T-cell (primary cell): Measurements from ENCODE around the gene SELENOI. TPM values are rescaled to one million over a fixed set of nuclear protein-coding genes. Genes with fewer than 3 reads are reported as not detected.

Experiments used
- ATAC-seq, 4 experiments: fragments of 200-7000 bp in 3 of 4; fragments of 150-1000 bp in 1 of 4; cut with Tn5 transposase; replicated peaks in 1 of 4; 1 replicate in 3 of 4; 2 replicates in 1 of 4; pipeline ENCODE4 v1.10.0; 2021; ENCODE audit warnings: moderate library complexity in 3 of 4, mild to moderate bottlenecking in 2 of 4, moderate number of reproducible peaks in 1 of 4
- CTCF ChIA-PET, 2 donors: fragments of 300-600 bp; sonication (Branson Sonifier 250); formaldehyde crosslinking; loops; one replicate each; lab custom pipeline; 2022; ENCODE audit warnings: antibody characterized with exemption in 2 of 2; lab: Charles Lee
- POLR2A ChIA-PET, 2 donors: fragments of 300-600 bp; sonication (Branson Sonifier 250); formaldehyde crosslinking; loops; one replicate each; lab custom pipeline; 2022; ENCODE audit warnings: antibody characterized with exemption in 2 of 2; lab: Charles Lee
- DNase-seq, 35 experiments: peaks; one replicate each; pipeline versions ENCODE4 v3.0.0 to v3.0.0-alpha.2; 2013 to 2023
- H3K27ac ChIP-seq: one replicate; pipeline ENCODE4 v1.5.1; 2013; ENCODE audit warnings: low read length
- H3K27me3 ChIP-seq, 2 experiments: replicated peaks in 1 of 2; 1 replicate in 1 of 2; 2 replicates in 1 of 2; pipeline versions ENCODE4 v1.6.1 to v1.7.0; 2013; ENCODE audit warnings: low read length in 1 of 2, mixed read lengths in 1 of 2; ENCODE audit not compliant: control insufficient read depth in 2 of 2, insufficient read depth in 2 of 2; ENCODE audit errors: extremely low read depth in 1 of 2
- H3K36me3 ChIP-seq, 2 donors: 1 replicate in 1 of 2; 2 replicates in 1 of 2; pipeline versions ENCODE4 v1.6.1 to v1.7.0; 2013; ENCODE audit warnings: low read length in 1 of 2; ENCODE audit not compliant: control insufficient read depth in 2 of 2, insufficient read depth in 1 of 2; ENCODE audit errors: extremely low read depth in 1 of 2
- H3K4me1 ChIP-seq, 2 experiments: 1 replicate in 1 of 2; 2 replicates in 1 of 2; pipeline versions ENCODE4 v1.6.1 to v1.7.0; 2013; ENCODE audit warnings: low read length in 2 of 2, mixed read lengths in 1 of 2; ENCODE audit not compliant: insufficient read depth in 2 of 2, control insufficient read depth in 1 of 2; ENCODE audit errors: extremely low read depth in 1 of 2
- H3K4me3 ChIP-seq, 2 donors: 1 replicate in 1 of 2; 2 replicates in 1 of 2; pipeline versions ENCODE4 v1.5.1 to v1.7.0; 2013; ENCODE audit warnings: mild to moderate bottlenecking in 2 of 2, low read length in 1 of 2, moderate library complexity in 1 of 2; ENCODE audit not compliant: control insufficient read depth in 1 of 2; ENCODE audit errors: extremely low read depth in 1 of 2
- H3K9me3 ChIP-seq: 2 replicates; pipeline ENCODE4 v1.7.0; 2013
- H3K27ac Mint-ChIP-seq, 2 donors: one replicate each; pipeline ENCODE4 v1.8.0; 2020 to 2021; ENCODE audit warnings: mild to moderate bottlenecking in 2 of 2, mixed read lengths in 2 of 2
- H3K27me3 Mint-ChIP-seq, 2 donors: one replicate each; pipeline ENCODE4 v1.8.0; 2021 to 2022; ENCODE audit warnings: mixed read lengths in 2 of 2
- H3K36me3 Mint-ChIP-seq: one replicate; pipeline ENCODE4 v1.8.0; 2021; ENCODE audit warnings: mixed read lengths
- H3K4me1 Mint-ChIP-seq, 3 donors: one replicate each; pipeline ENCODE4 v1.8.0; 2020 to 2022; ENCODE audit warnings: mixed read lengths in 3 of 3, mild to moderate bottlenecking in 1 of 3
- H3K4me3 Mint-ChIP-seq, 3 donors: one replicate each; pipeline ENCODE4 v1.8.0; 2020 to 2022; ENCODE audit warnings: mild to moderate bottlenecking in 3 of 3, mixed read lengths in 3 of 3, moderate library complexity in 3 of 3
- H3K9me3 Mint-ChIP-seq, 3 donors: one replicate each; pipeline ENCODE4 v1.8.0; 2020 to 2022; ENCODE audit warnings: mixed read lengths in 3 of 3
- WGBS: methylation state at CpG from one replicate; pipeline ENCODE4 v1.1.5; 2013; ENCODE audit warnings: missing lambda C conversion rate; ENCODE audit not compliant: insufficient coverage; 5-methylcytosine and 5-hydroxymethylcytosine counted together
- total RNA-seq, 35 experiments: library from RNA in 6 of 35; stranded (reverse) in 6 of 35; fragments of 120-200 nt in 1 of 35; gene quantifications; one replicate each; pipeline versions ENCODE4 v1.2.1 to v1.2.4 and lab custom pipeline; 2013 to 2026

Gene SELENOI
- total RNA-seq, 5 donors from 2014 or later (not counting 1 experiment from before 2014, with no cell fraction given), result 18.3 to 37.1 (median 22.0) TPM

GRCh38 chr2:26337298-26337697, 8.6 kb upstream of the SELENOI start:
- no peak for ATAC-seq
- POLR2A ChIA-PET, result no interaction called here
- H3K9me3 Mint-ChIP-seq, result no peaks in the 10 kb centered on the region
- no peak for DNase-seq
- no peaks in the 10 kb centered on the region for H3K36me3 ChIP-seq
- CTCF ChIA-PET, result no interaction called here
- H3K4me3 Mint-ChIP-seq, result no peak overlapping the region
- H3K27me3 Mint-ChIP-seq, result no peaks in the 10 kb centered on the region
- no peaks in the 10 kb centered on the region for H3K9me3 ChIP-seq
- H3K4me1 ChIP-seq, result no peaks in the 10 kb centered on the region
- no peak overlapping the region for H3K27ac Mint-ChIP-seq
- WGBS, result no CpG with 5 or more reads among the region's 2 CpGs
- no peak overlapping the region for H3K4me3 ChIP-seq
- peaks cover 0 to 2% (median 1%) of the 10 kb centered on the region in 3 donors for H3K4me1 Mint-ChIP-seq
- no peaks in the 10 kb centered on the region for H3K36me3 Mint-ChIP-seq
- no peak overlapping the region for H3K27ac ChIP-seq
- no peaks in the 10 kb centered on the region for H3K27me3 ChIP-seq

DNA sequence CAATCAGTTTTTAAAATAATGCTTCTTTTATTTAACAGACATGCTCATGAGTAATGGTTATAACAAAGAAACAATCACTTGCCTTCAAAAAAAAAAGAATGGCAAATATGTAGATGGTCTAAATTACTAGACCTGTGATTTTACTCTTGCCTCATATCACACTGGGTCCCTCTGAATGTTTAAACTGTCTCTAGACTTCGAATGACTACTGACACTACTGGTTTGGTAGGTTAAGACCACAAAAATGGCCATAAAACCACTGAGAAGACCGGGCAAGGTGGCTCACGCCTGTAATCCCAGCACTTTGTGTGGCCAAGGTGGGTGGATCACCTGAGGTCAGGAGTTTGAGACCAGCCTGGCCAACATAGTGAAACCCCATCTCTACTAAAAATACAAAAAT, 5.1 kb upstream of the SELENOI start:
- no peak overlapping the region for H3K4me3 Mint-ChIP-seq
- no peak overlapping the region for H3K27ac Mint-ChIP-seq
- ChIA-PET POLR2A (no interaction called here), CTCF (no interaction called here)
- DNase-seq (no peak), ATAC-seq (no peak)
- Histone ChIP-seq H3K27ac (no peak overlapping the region), H3K4me1 (peaks cover 6 to 12% of the 10 kb centered on the region in 2 experiments), H3K9me3 (no peaks in the 10 kb centered on the region), H3K36me3 (no peaks in the 10 kb centered on the region), H3K27me3 (no peaks in the 10 kb centered on the region), H3K4me3 (no peak overlapping the region)
- H3K4me1 Mint-ChIP-seq, result peaks cover 15 to 19% (median 19%) of the 10 kb centered on the region in 3 donors
- WGBS, result no CpG with 5 or more reads among the region's 3 CpGs
- H3K9me3 Mint-ChIP-seq, result no peaks in the 10 kb centered on the region
- H3K27me3 Mint-ChIP-seq, result no peaks in the 10 kb centered on the region
- H3K36me3 Mint-ChIP-seq, result no peaks in the 10 kb centered on the region

DNA sequence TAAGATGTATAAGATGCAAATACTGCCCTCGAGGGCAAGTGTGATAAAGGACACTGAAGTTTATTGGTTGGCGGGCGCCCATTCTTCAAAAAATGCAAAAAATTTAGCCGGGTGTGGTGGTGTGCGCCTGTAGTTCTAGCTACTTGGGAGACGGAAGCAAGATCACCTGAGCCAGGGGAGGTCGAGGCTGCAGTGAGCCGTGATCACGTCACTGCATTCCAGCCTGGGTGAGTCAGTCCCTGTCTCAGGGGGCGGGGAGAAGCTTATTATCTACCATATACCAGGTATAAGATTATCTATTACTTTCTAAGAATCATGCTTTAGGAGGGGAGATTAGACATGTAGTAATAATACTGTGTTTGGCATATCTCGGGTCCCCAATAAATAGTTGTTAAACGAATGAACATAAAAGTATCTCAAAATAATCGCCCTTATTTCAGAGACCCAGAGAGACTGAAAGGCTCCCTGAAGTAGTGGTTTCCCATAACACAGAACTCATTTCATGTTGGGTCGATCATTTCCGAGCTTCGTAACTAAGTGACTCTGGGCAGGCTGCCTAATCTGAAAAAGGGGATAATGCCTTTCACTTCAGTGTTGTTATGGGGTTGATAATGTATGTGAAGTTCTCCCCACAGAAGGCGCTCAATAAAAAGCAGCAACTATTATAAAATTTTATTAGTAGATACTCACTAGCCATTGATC, 1.2 kb upstream of the SELENOI start:
- Mint-ChIP-seq H3K27me3 (no peaks in the 10 kb centered on the region), H3K36me3 (no peaks in the 10 kb centered on the region), H3K9me3 (no peaks in the 10 kb centered on the region), H3K4me1 (peaks cover 38 to 42% (median 42%) of the 10 kb centered on the region in 3 donors), H3K27ac (peak overlapping the region; percentile 98 to 99), H3K4me3 (peak overlapping the region; percentile 97 to 99 (median 98))
- ChIA-PET CTCF (interaction anchor here in 1 of 2 donors (0.6 kb wide), 1 partner anchor 362 kb away, joined by 3 read pairs; the partner anchor contains the start of gene KIF3C), POLR2A (interaction anchor here in 1 of 2 donors (0.7 kb wide), 1 partner anchor 11 kb away, joined by 3 read pairs; no protein-coding TSS in a partner anchor)
- Histone ChIP-seq H3K4me3 (peak overlapping the region; percentile 84 to 91), H3K36me3 (no peaks in the 10 kb centered on the region), H3K27me3 (no peaks in the 10 kb centered on the region), H3K4me1 (peaks cover 17% of the 10 kb centered on the region in 2 experiments), H3K9me3 (no peaks in the 10 kb centered on the region), H3K27ac (peak overlapping the region; percentile 90)
- no CpG with 5 or more reads among the region's 17 CpGs for WGBS
- ATAC-seq, result no peak
- DNase-seq, result peak in 2 of 35 experiments; percentile 6 to 21

DNA sequence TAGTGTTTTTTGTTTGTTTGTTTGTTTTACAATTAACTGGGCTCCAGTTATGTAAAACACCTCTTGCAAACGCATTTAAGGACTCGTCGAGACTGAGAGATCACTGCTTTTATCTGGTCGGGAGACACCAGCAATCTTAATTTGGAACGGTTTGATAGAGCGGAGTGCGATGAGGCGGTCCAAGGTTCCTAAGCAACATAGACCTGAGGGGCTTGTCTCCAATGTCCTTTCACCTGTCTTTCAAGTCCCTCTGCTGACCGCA, 729 bp upstream of the SELENOI start:
- peak overlapping the region; percentile 84 to 91 for H3K4me3 ChIP-seq
- ATAC-seq (peak in 2 of 4 experiments; percentile 0), DNase-seq (no peak)
- H3K27me3 ChIP-seq, result no peaks in the 10 kb centered on the region
- H3K4me1 ChIP-seq, result peaks cover 17% of the 10 kb centered on the region in 2 experiments
- ChIA-PET CTCF (interaction anchor here in 1 of 2 donors (0.5 to 1.0 kb wide), 5 partner anchors 10 to 1148 kb away, joined by 3 to 4 read pairs (median 3); partner anchors contain the start of genes ASXL2 and KIF3C), POLR2A (interaction anchor here in 1 of 2 donors (0.5 to 1.1 kb wide), 4 partner anchors 10 to 479 kb away, joined by 3 to 8 read pairs (median 4); partner anchors contain the start of genes HADHA, HADHB and KIF3C)
- no peaks in the 10 kb centered on the region for H3K9me3 Mint-ChIP-seq
- 0% methylated on average over 8 of the region's 9 CpGs for WGBS
- H3K36me3 ChIP-seq, result no peaks in the 10 kb centered on the region
- H3K27me3 Mint-ChIP-seq, result no peaks in the 10 kb centered on the region
- peak overlapping the region; percentile 90 for H3K27ac ChIP-seq
- H3K4me3 Mint-ChIP-seq, result peak overlapping the region; percentile 97 to 99 (median 98)
- no peaks in the 10 kb centered on the region for H3K9me3 ChIP-seq
- H3K4me1 Mint-ChIP-seq, result peaks cover 39 to 42% (median 42%) of the 10 kb centered on the region in 3 donors
- peak overlapping the region; percentile 98 to 99 for H3K27ac Mint-ChIP-seq
- no peaks in the 10 kb centered on the region for H3K36me3 Mint-ChIP-seq

DNA sequence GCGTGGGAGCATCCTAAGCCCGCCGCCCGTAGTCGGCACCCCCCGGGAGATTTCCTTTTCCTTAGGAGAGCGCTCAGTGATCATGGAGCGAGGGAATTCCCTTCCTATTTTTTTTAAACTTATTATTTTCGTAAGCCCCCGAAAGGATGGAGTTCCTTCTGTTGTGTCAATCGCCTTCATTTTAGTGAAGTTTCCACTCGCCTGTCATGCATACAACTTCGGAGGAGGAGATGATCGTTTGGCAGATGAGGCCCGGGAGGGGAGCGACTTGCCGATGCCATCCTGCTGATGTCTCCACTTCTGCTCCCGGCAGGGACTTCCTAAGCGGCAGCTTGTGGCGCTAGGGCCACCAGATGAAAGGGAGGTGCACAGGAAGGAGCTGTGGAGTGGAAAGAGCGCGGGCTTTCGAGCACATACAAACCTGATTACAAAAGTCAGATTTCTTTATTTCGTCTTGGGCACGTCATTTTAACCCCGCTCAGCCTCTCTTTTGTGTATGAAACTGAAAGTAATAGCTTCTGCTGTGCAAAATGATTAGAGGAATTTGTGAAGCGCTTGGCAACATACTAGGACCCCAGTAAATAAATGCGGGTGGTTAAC, 611 bp downstream of the SELENOI start, which contains the start of gene ADGRF3:
TSS of gene ADGRF3 (minus strand) at position 336 of the 600 bp plus-strand sequence. CDS start 555 bp downstream, outside the sequence.
- no peaks in the 10 kb centered on the region for H3K9me3 ChIP-seq
- Mint-ChIP-seq H3K36me3 (peaks cover 3% of the 10 kb centered on the region), H3K27ac (peak within 1 kb of the TSS; percentile 98 to 99), H3K4me1 (peaks cover 44 to 51% (median 50%) of the 10 kb centered on the region in 3 donors), H3K9me3 (no peaks in the 10 kb centered on the region), H3K4me3 (peak within 1 kb of the TSS; percentile 97 to 99 (median 98)), H3K27me3 (no peaks in the 10 kb centered on the region)
- H3K36me3 ChIP-seq, result peaks cover 0 to 2% of the 10 kb centered on the region in 2 donors
- 0% methylated on average over 11 of the region's 28 CpGs for WGBS
- H3K27me3 ChIP-seq, result no peaks in the 10 kb centered on the region
- DNase-seq, result peak; percentile 16 to 80 (median 54)
- peak within 1 kb of the TSS; percentile 90 for H3K27ac ChIP-seq
- ChIA-PET CTCF (interaction anchor here in 1 of 2 donors (0.8 kb wide), 1 partner anchor 102 kb away, joined by 3 read pairs; the partner anchor contains the start of genes HADHA and HADHB), POLR2A (interaction anchor here in 1 of 2 donors (0.6 to 1.0 kb wide), 4 partner anchors 8 to 364 kb away, joined by 3 read pairs; partner anchors contain the start of gene KIF3C)
- ATAC-seq, result peak; percentile 13 to 38 (median 15)
- H3K4me1 ChIP-seq, result peaks cover 17% of the 10 kb centered on the region in 2 experiments
- peak within 1 kb of the TSS; percentile 84 to 91 for H3K4me3 ChIP-seq
